CD4-positive, CD25-positive, alpha-beta regulatory T cell (primary cell): ENCODE data around the gene DAGLB. TPM values are rescaled to one million over a fixed set of nuclear protein-coding genes. Genes with fewer than 3 reads are reported as not detected.

Experiments
- ATAC-seq, 2 donors: fragments of 150-1000 bp; cut with Tn5 transposase; one replicate each; pipeline ENCODE4 v1.10.0; 2021; ENCODE audit warnings: low read depth in 2 of 2, moderate number of reproducible peaks in 2 of 2, moderate library complexity in 1 of 2
- DNase-seq, 3 donors: peaks; one replicate each; pipeline versions ENCODE4 v3.0.0 to v3.0.0-alpha.2; 2012 to 2022; ENCODE audit warnings: mixed read lengths in 1 of 3
- H3K27ac ChIP-seq: one replicate; pipeline ENCODE4 v1.7.0; 2013; ENCODE audit warnings: mild to moderate bottlenecking, low read length; ENCODE audit not compliant: insufficient read depth, poor library complexity, severe bottlenecking
- H3K27me3 ChIP-seq: one replicate; pipeline ENCODE4 v1.7.0; 2013; ENCODE audit warnings: low read length; ENCODE audit not compliant: control insufficient read depth, insufficient read depth
- H3K36me3 ChIP-seq: one replicate; pipeline ENCODE4 v1.7.0; 2013; ENCODE audit warnings: mild to moderate bottlenecking, low read length, moderate library complexity; ENCODE audit not compliant: control insufficient read depth, insufficient read depth
- H3K4me1 ChIP-seq: 2 replicates; pipeline ENCODE4 v1.7.0; 2013; ENCODE audit warnings: mild to moderate bottlenecking, low read length; ENCODE audit not compliant: insufficient read depth, control insufficient read depth, poor library complexity, severe bottlenecking
- H3K4me3 ChIP-seq: one replicate; pipeline ENCODE4 v1.7.0; 2013; ENCODE audit warnings: low read depth, mild to moderate bottlenecking, low read length, moderate library complexity
- H3K9me3 ChIP-seq, 2 experiments: 1 replicate in 1 of 2; 2 replicates in 1 of 2; pipeline ENCODE4 v1.7.0; 2013; ENCODE audit warnings: low read length in 2 of 2, mild to moderate bottlenecking in 1 of 2, moderate library complexity in 1 of 2; ENCODE audit not compliant: control insufficient read depth in 2 of 2
- H3K27ac Mint-ChIP-seq, 3 donors: one replicate each; pipeline ENCODE4 v1.8.0; 2020 to 2022; ENCODE audit warnings: mild to moderate bottlenecking in 3 of 3, mixed read lengths in 3 of 3, moderate library complexity in 2 of 3
- H3K27me3 Mint-ChIP-seq: one replicate; pipeline ENCODE4 v1.8.0; 2022; ENCODE audit warnings: mild to moderate bottlenecking, mixed read lengths
- H3K36me3 Mint-ChIP-seq: one replicate; pipeline ENCODE4 v1.8.0; 2020; ENCODE audit warnings: mixed read lengths
- H3K4me1 Mint-ChIP-seq, 4 donors: one replicate each; pipeline ENCODE4 v1.8.0; 2020 to 2022; ENCODE audit warnings: mixed read lengths in 4 of 4, mild to moderate bottlenecking in 1 of 4
- H3K4me3 Mint-ChIP-seq, 4 donors: one replicate each; pipeline ENCODE4 v1.8.0; 2020 to 2022; ENCODE audit warnings: mild to moderate bottlenecking in 4 of 4, mixed read lengths in 4 of 4, moderate library complexity in 3 of 4
- H3K9me3 Mint-ChIP-seq, 7 donors: one replicate each; pipeline ENCODE4 v1.8.0; 2020 to 2022; ENCODE audit warnings: mixed read lengths in 7 of 7, mild to moderate bottlenecking in 3 of 7, moderate library complexity in 2 of 7
- polyA plus RNA-seq, 4 donors: library from polyadenylated mRNA; unstranded; fragments of 300-500 nt; fragmentation: Illumina TruSeq; gene quantifications; one replicate each; pipeline ENCODE4 v1.2.3, GENCODE V29; 2021
- total RNA-seq: library from RNA; stranded (reverse); gene quantifications from one replicate; pipeline ENCODE4 v1.2.3, GENCODE V29; 2022

The DAGLB gene
- total and polyA plus RNA-seq, 5 donors from 2014 or later: 5.9 to 33.2 (median 12.0) TPM

DNA sequence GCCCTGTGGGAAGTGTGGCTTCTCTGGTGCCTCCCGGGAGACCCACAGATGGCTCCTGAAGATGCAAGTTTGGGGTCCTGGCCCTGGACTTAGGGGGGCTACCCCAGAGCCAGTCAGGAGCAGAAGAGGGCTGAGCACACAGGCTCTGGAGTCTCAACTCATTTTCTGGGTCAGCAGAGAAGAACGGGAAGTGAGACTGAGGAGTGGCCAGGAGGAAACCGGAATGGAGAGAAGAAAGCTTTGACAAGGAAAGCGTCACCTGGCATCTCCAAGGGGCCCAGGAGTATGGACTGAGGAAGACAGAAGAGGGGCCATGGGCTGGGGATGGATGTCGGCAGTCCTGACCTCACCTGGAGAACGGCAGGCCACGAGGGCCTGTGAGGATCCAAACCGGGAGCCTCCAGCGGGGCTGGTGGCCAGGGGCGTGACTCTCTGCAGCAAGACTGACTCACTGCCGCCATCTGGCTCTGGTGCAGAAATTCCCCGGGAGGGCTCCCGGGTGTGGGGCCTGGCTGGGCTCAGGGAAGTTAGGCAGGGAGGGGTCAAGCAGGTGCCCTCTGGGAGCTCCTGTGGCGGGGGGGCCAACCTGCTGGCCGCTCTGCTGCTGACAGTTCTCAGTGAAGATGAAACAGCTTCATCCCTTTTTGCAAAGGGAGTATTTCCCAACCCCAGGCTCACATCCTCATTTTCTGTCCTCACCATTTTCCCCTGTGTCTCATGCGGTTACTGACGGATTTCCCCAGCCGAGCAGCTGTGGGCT, 23.6 kb downstream of the DAGLB start:
- H3K27ac Mint-ChIP-seq: peak overlapping the region in 1 of 3 donors; percentile 67
- Histone ChIP-seq H3K36me3 (peaks cover 39% of the 10 kb centered on the region), H3K27ac (no peak overlapping the region), H3K9me3 (no peaks in the 10 kb centered on the region), H3K27me3 (no peaks in the 10 kb centered on the region), H3K4me1 (no peaks in the 10 kb centered on the region), H3K4me3 (no peak overlapping the region)
- H3K27me3 Mint-ChIP-seq: no peaks in the 10 kb centered on the region
- H3K36me3 Mint-ChIP-seq: peaks cover 26% of the 10 kb centered on the region
- DNase-seq: no peak
- ATAC-seq: peak in 1 of 2 donors; percentile 18
- no peaks in the 10 kb centered on the region for H3K9me3 Mint-ChIP-seq
- H3K4me3 Mint-ChIP-seq: no peak overlapping the region
- H3K4me1 Mint-ChIP-seq: peaks cover 0 to 2% (median 0%) of the 10 kb centered on the region in 4 donors

GRCh38 chr7:6422926-6423632, 24.7 kb downstream of the DAGLB start:
- peaks cover 31% of the 10 kb centered on the region for H3K36me3 ChIP-seq
- DNase-seq: no peak
- Mint-ChIP-seq H3K36me3 (peaks cover 24% of the 10 kb centered on the region), H3K4me1 (peaks cover 0 to 2% (median 0%) of the 10 kb centered on the region in 4 donors), H3K27me3 (no peaks in the 10 kb centered on the region), H3K9me3 (no peaks in the 10 kb centered on the region), H3K4me3 (no peak overlapping the region), H3K27ac (peak overlapping the region in 1 of 3 donors; percentile 55)
- ATAC-seq: no peak
- no peaks in the 10 kb centered on the region for H3K9me3 ChIP-seq
- H3K4me3 ChIP-seq: no peak overlapping the region
- no peaks in the 10 kb centered on the region for H3K4me1 ChIP-seq
- H3K27me3 ChIP-seq: no peaks in the 10 kb centered on the region
- H3K27ac ChIP-seq: no peak overlapping the region

GRCh38 chr7:6422095-6422494, 25.7 kb downstream of the DAGLB start:
- H3K27ac ChIP-seq: no peak overlapping the region
- peaks cover 0 to 2% (median 0%) of the 10 kb centered on the region in 4 donors for H3K4me1 Mint-ChIP-seq
- no peaks in the 10 kb centered on the region for H3K9me3 Mint-ChIP-seq
- H3K27me3 ChIP-seq: no peaks in the 10 kb centered on the region
- H3K4me1 ChIP-seq: no peaks in the 10 kb centered on the region
- peaks cover 25% of the 10 kb centered on the region for H3K36me3 ChIP-seq
- H3K9me3 ChIP-seq: no peaks in the 10 kb centered on the region
- no peak for ATAC-seq
- no peak for DNase-seq
- no peak overlapping the region for H3K4me3 Mint-ChIP-seq
- peak overlapping the region in 1 of 3 donors; percentile 20 for H3K27ac Mint-ChIP-seq
- no peak overlapping the region for H3K4me3 ChIP-seq
- no peaks in the 10 kb centered on the region for H3K27me3 Mint-ChIP-seq
- H3K36me3 Mint-ChIP-seq: peaks cover 29% of the 10 kb centered on the region

DNA sequence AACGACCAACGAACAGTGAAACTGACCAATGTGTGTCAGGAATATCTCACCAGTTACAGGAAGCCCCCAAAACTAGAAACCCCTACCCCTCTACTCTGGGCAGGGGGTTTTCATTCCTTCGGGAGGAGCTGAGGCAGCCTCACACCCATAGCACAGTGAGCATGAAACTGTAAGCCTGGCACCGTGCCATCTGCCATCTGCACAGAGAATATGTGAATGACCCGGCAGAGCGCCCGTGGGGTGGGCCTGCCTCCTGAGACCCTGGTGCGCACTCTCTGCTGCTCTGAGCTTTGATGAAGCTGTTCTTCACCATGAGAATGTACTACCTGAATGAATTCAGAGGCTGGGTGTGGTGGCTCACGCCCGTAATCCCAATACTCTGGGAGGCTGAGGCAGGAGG, 27.1 kb downstream of the DAGLB start:
- Mint-ChIP-seq H3K27ac (no peak overlapping the region), H3K9me3 (no peaks in the 10 kb centered on the region), H3K4me1 (peaks cover 0 to 2% (median 0%) of the 10 kb centered on the region in 4 donors), H3K4me3 (no peak overlapping the region), H3K36me3 (peaks cover 36% of the 10 kb centered on the region), H3K27me3 (no peaks in the 10 kb centered on the region)
- no peaks in the 10 kb centered on the region for H3K4me1 ChIP-seq
- H3K27ac ChIP-seq: no peak overlapping the region
- no peak overlapping the region for H3K4me3 ChIP-seq
- no peaks in the 10 kb centered on the region for H3K27me3 ChIP-seq
- ATAC-seq (no peak), DNase-seq (no peak)
- H3K36me3 ChIP-seq: peaks cover 32% of the 10 kb centered on the region
- no peaks in the 10 kb centered on the region for H3K9me3 ChIP-seq

DNA sequence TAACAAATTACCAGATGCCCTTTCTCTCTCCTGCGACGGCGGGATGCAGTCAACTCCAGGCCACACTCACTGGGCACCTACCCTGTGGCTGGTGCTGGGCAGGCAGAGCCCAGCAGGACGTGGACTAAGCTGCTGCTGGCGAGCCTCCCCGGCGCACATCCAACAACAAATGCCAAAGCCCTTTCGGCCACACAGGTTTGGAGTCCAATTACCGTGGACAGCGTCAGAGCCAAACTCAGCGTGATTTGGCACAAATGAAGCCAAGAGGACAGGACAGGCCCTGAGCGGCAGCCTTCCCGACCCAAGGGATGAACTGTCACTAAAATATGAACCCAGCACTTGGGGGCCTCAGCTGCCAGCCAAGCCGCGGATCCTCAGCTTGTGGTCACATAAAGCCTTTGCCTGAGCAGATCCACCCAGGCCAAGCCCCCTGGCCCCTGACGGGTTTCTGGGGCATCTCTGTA, 28.4 kb downstream of the DAGLB start:
- Histone ChIP-seq H3K27ac (no peak overlapping the region), H3K9me3 (no peaks in the 10 kb centered on the region), H3K27me3 (no peaks in the 10 kb centered on the region), H3K4me1 (no peaks in the 10 kb centered on the region), H3K36me3 (peaks cover 29% of the 10 kb centered on the region), H3K4me3 (no peak overlapping the region)
- Mint-ChIP-seq H3K9me3 (no peaks in the 10 kb centered on the region), H3K4me1 (peaks cover 0 to 2% (median 0%) of the 10 kb centered on the region in 4 donors), H3K36me3 (peaks cover 30% of the 10 kb centered on the region), H3K27me3 (no peaks in the 10 kb centered on the region), H3K4me3 (no peak overlapping the region), H3K27ac (no peak overlapping the region)
- DNase-seq (no peak), ATAC-seq (no peak)

- H3K27ac ChIP-seq: no peak overlapping the region
- no peak overlapping the region for H3K4me3 ChIP-seq
- no peak for ATAC-seq
- Mint-ChIP-seq H3K27me3 (no peaks in the 10 kb centered on the region), H3K36me3 (peaks cover 28% of the 10 kb centered on the region), H3K9me3 (no peaks in the 10 kb centered on the region), H3K4me1 (no peaks in the 10 kb centered on the region), H3K4me3 (no peak overlapping the region), H3K27ac (no peak overlapping the region)
- no peak for DNase-seq
- H3K36me3 ChIP-seq: peaks cover 27% of the 10 kb centered on the region
- no peaks in the 10 kb centered on the region for H3K4me1 ChIP-seq
- no peaks in the 10 kb centered on the region for H3K27me3 ChIP-seq
- H3K9me3 ChIP-seq: no peaks in the 10 kb centered on the region
Observed at GRCh38 chr7:6417408-6417807, 30.3 kb downstream of the DAGLB start.

DNA sequence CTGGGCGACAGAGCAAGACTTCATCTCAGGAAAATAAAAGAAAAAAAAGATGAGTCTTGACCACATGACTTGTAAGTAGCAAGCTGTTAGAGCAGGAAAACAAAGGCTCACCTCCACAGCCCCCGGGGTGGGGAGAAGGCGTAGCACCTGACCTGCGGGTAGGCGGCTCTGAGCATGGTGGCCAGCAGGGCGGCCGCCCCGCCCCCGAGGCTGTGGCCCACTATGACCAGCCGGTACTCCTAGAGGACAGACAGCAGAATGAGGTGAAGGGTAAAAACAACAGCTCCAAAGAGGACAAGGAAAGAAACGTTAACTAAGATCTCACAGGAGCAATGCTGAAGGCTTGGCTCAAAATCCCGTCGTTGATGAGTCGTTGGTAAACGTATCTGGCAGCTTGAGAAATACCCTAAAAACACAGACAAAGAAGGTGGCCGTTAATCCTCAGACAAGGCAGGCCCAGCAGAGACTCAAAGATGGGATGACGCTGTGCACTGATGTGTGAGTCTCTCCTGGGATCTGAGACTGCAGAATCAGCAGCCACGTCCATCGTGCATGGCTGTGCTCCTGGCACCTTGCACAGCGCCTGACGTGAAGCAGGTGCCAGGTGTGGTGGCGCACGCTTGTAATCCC, 31.1 kb downstream of the DAGLB start:
- Histone ChIP-seq H3K27me3 (no peaks in the 10 kb centered on the region), H3K4me1 (no peaks in the 10 kb centered on the region), H3K9me3 (no peaks in the 10 kb centered on the region), H3K27ac (no peak overlapping the region), H3K36me3 (peaks cover 32% of the 10 kb centered on the region), H3K4me3 (no peak overlapping the region)
- Mint-ChIP-seq H3K27ac (no peak overlapping the region), H3K4me1 (no peaks in the 10 kb centered on the region), H3K4me3 (no peak overlapping the region), H3K27me3 (no peaks in the 10 kb centered on the region), H3K36me3 (peaks cover 28% of the 10 kb centered on the region), H3K9me3 (no peaks in the 10 kb centered on the region)
- DNase-seq (no peak), ATAC-seq (no peak)
